ENCODE measurements around the gene AATF. TPM values are rescaled to one million over a fixed set of nuclear protein-coding genes. Genes with fewer than 3 reads are reported as not detected.
"Not testable (repeated sequence)": the region's sequence is repeated elsewhere in the genome, so short reads cannot be mapped to it uniquely, and the experiment has no call there.

Gene AATF
- total and polyA plus RNA-seq, 3 experiments from 2014 or later = 92.7 to 130 (median 122) TPM

- no peaks in the 10 kb centered on the region for H3K4me1 ChIP-seq (ENCODE audit: insufficient read depth, low read length)
- H3K4me1 Mint-ChIP-seq = no peaks in the 10 kb centered on the region
- H3K36me3 ChIP-seq (ENCODE audit: insufficient read depth, low read length) = no peaks in the 10 kb centered on the region
- H3K27ac ChIP-seq (ENCODE audit: low read depth, low read length) = no peak overlapping the region
- no peaks in the 10 kb centered on the region for H3K9me3 ChIP-seq (ENCODE audit: low read length)
- H3K27ac Mint-ChIP-seq = peak overlapping the region in 2 of 8 donors; percentile 56 to 77
- H3K36me3 Mint-ChIP-seq = no peaks in the 10 kb centered on the region
- DNase-seq = no peak
- ChIA-PET CTCF (no interaction called here), POLR2A (no interaction called here)
- no peaks in the 10 kb centered on the region for H3K9me3 Mint-ChIP-seq
- no peaks in the 10 kb centered on the region for H3K27me3 ChIP-seq (ENCODE audit: insufficient read depth, low read length, poor library complexity, severe bottlenecking)
- H3K27me3 Mint-ChIP-seq = peaks cover 3% of the 10 kb centered on the region in 2 donors
- no peak overlapping the region for H3K4me3 Mint-ChIP-seq
- H3K4me3 ChIP-seq (ENCODE audit: low read length) = no peak overlapping the region
Observed at GRCh38 chr17:37064956-37065355, 116.2 kb downstream of the AATF start.

GRCh38 chr17:37065486-37066321 lies 117.0 kb downstream of the AATF start:
- Histone ChIP-seq H3K27me3 (ENCODE audit: insufficient read depth, low read length, poor library complexity, severe bottlenecking) (no peaks in the 10 kb centered on the region), H3K36me3 (ENCODE audit: insufficient read depth, low read length) (no peaks in the 10 kb centered on the region), H3K4me3 (ENCODE audit: low read length) (no peak overlapping the region), H3K9me3 (ENCODE audit: low read length) (no peaks in the 10 kb centered on the region), H3K27ac (ENCODE audit: low read depth, low read length) (no peak overlapping the region), H3K4me1 (ENCODE audit: insufficient read depth, low read length) (no peaks in the 10 kb centered on the region)
- POLR2A ChIA-PET = no interaction called here
- DNase-seq = no peak
- Mint-ChIP-seq H3K36me3 (no peaks in the 10 kb centered on the region), H3K4me1 (no peaks in the 10 kb centered on the region), H3K9me3 (no peaks in the 10 kb centered on the region), H3K27me3 (peaks cover 3% of the 10 kb centered on the region in 2 donors), H3K4me3 (no peak overlapping the region), H3K27ac (peak overlapping the region in 1 of 8 donors; percentile 77)
- CTCF ChIA-PET = no interaction called here

GRCh38 chr17:37066322-37067255 lies 117.8 kb downstream of the AATF start:
- H3K4me1 Mint-ChIP-seq = no peaks in the 10 kb centered on the region
- no peak overlapping the region for H3K4me3 Mint-ChIP-seq
- Histone ChIP-seq H3K36me3 (ENCODE audit: insufficient read depth, low read length) (no peaks in the 10 kb centered on the region), H3K9me3 (ENCODE audit: low read length) (no peaks in the 10 kb centered on the region), H3K27me3 (ENCODE audit: insufficient read depth, low read length, poor library complexity, severe bottlenecking) (no peaks in the 10 kb centered on the region), H3K4me1 (ENCODE audit: insufficient read depth, low read length) (no peaks in the 10 kb centered on the region), H3K4me3 (ENCODE audit: low read length) (no peak overlapping the region), H3K27ac (ENCODE audit: low read depth, low read length) (no peak overlapping the region)
- POLR2A ChIA-PET = no interaction called here
- H3K27ac Mint-ChIP-seq = peak overlapping the region in 2 of 8 donors; percentile 12 to 47
- DNase-seq = no peak
- CTCF ChIA-PET = interaction anchor here (1.7 kb wide), 1 partner anchor 19 kb away, joined by 10 read pairs; no protein-coding TSS in a partner anchor
- no peaks in the 10 kb centered on the region for H3K36me3 Mint-ChIP-seq
- peaks cover 3% of the 10 kb centered on the region in 2 donors for H3K27me3 Mint-ChIP-seq
- no peaks in the 10 kb centered on the region for H3K9me3 Mint-ChIP-seq

- Histone ChIP-seq H3K36me3 (ENCODE audit: insufficient read depth, low read length) (no peaks in the 10 kb centered on the region), H3K4me3 (ENCODE audit: low read length) (no peak overlapping the region), H3K27me3 (ENCODE audit: insufficient read depth, low read length, poor library complexity, severe bottlenecking) (no peaks in the 10 kb centered on the region), H3K27ac (ENCODE audit: low read depth, low read length) (no peak overlapping the region), H3K4me1 (ENCODE audit: insufficient read depth, low read length) (no peaks in the 10 kb centered on the region), H3K9me3 (ENCODE audit: low read length) (no peaks in the 10 kb centered on the region)
- no peaks in the 10 kb centered on the region for H3K4me1 Mint-ChIP-seq
- H3K27me3 Mint-ChIP-seq = peaks cover 3% of the 10 kb centered on the region in 2 donors
- H3K36me3 Mint-ChIP-seq = no peaks in the 10 kb centered on the region
- POLR2A ChIA-PET = no interaction called here
- no peak overlapping the region for H3K4me3 Mint-ChIP-seq
- H3K27ac Mint-ChIP-seq = peak overlapping the region in 2 of 8 donors; percentile 15 to 40
- CTCF ChIA-PET = interaction anchor here (1.1 to 1.7 kb wide), 2 partner anchors 20 to 21 kb away, joined by 3 to 10 read pairs; no protein-coding TSS in a partner anchor
- no peaks in the 10 kb centered on the region for H3K9me3 Mint-ChIP-seq
- DNase-seq = no peak
Observed at GRCh38 chr17:37067555-37068111, 118.9 kb downstream of the AATF start.

- ChIA-PET POLR2A (no interaction called here), CTCF (interaction anchor here (1.1 to 1.7 kb wide), 2 partner anchors 20 to 21 kb away, joined by 3 to 10 read pairs; no protein-coding TSS in a partner anchor)
- DNase-seq = no peak
- Mint-ChIP-seq H3K36me3 (no peaks in the 10 kb centered on the region), H3K27ac (peak overlapping the region in 2 of 8 donors; percentile 31 to 61), H3K27me3 (peaks cover 3% of the 10 kb centered on the region in 2 donors), H3K9me3 (no peaks in the 10 kb centered on the region), H3K4me3 (no peak overlapping the region), H3K4me1 (no peaks in the 10 kb centered on the region)
- Histone ChIP-seq H3K27ac (ENCODE audit: low read depth, low read length) (no peak overlapping the region), H3K4me3 (ENCODE audit: low read length) (no peak overlapping the region), H3K36me3 (ENCODE audit: insufficient read depth, low read length) (no peaks in the 10 kb centered on the region), H3K9me3 (ENCODE audit: low read length) (no peaks in the 10 kb centered on the region), H3K4me1 (ENCODE audit: insufficient read depth, low read length) (no peaks in the 10 kb centered on the region), H3K27me3 (ENCODE audit: insufficient read depth, low read length, poor library complexity, severe bottlenecking) (no peaks in the 10 kb centered on the region)
Observed at GRCh38 chr17:37068266-37068665, 119.5 kb downstream of the AATF start.

GRCh38 chr17:37069087-37069486 lies 120.3 kb downstream of the AATF start:
- Mint-ChIP-seq H3K27me3 (peaks cover 3% of the 10 kb centered on the region in 2 donors), H3K27ac (peak overlapping the region in 1 of 8 donors; percentile 17), H3K4me1 (no peaks in the 10 kb centered on the region), H3K4me3 (no peak overlapping the region), H3K9me3 (no peaks in the 10 kb centered on the region), H3K36me3 (no peaks in the 10 kb centered on the region)
- CTCF ChIA-PET = no interaction called here
- H3K4me3 ChIP-seq (ENCODE audit: low read length) = no peak overlapping the region
- H3K27ac ChIP-seq (ENCODE audit: low read depth, low read length) = no peak overlapping the region
- H3K4me1 ChIP-seq (ENCODE audit: insufficient read depth, low read length) = no peaks in the 10 kb centered on the region
- POLR2A ChIA-PET = no interaction called here
- H3K27me3 ChIP-seq (ENCODE audit: insufficient read depth, low read length, poor library complexity, severe bottlenecking) = no peaks in the 10 kb centered on the region
- no peaks in the 10 kb centered on the region for H3K9me3 ChIP-seq (ENCODE audit: low read length)
- DNase-seq = no peak
- no peaks in the 10 kb centered on the region for H3K36me3 ChIP-seq (ENCODE audit: insufficient read depth, low read length)

- H3K4me3 Mint-ChIP-seq; H3K27ac Mint-ChIP-seq; H3K9me3 Mint-ChIP-seq; H3K4me3 ChIP-seq (ENCODE audit: low read length); CTCF ChIA-PET; H3K4me1 Mint-ChIP-seq; H3K36me3 Mint-ChIP-seq; H3K9me3 ChIP-seq (ENCODE audit: low read length); H3K27ac ChIP-seq (ENCODE audit: low read depth, low read length); H3K4me1 ChIP-seq (ENCODE audit: insufficient read depth, low read length); H3K27me3 ChIP-seq (ENCODE audit: insufficient read depth, low read length, poor library complexity, severe bottlenecking); DNase-seq; H3K27me3 Mint-ChIP-seq; H3K36me3 ChIP-seq (ENCODE audit: insufficient read depth, low read length); POLR2A ChIA-PET: not testable (repeated sequence)
Observed at GRCh38 chr17:37073464-37073863, 124.7 kb downstream of the AATF start.
